Stimulated activated naive CD8-positive, alpha-beta T cell treated with anti-CD3 and anti-CD28 coated beads, Interleukin-15, Interleukin-2, amounts not matched to agents 100 U/mL and 50 U/mL, for 24 hours (primary cell): ENCODE measurements around the gene ADGRG4.
"Not testable (repeated sequence)": the region's sequence is repeated elsewhere in the genome, so short reads cannot be mapped to it uniquely, and the experiment has no call there.

Experiments used
- ATAC-seq: fragments of 150-1000 bp; cut with Tn5 transposase; one replicate; pipeline ENCODE4 v1.10.0; 2021
- DNase-seq: peaks from one replicate; pipeline ENCODE4 v3.0.0; 2021

Gene ADGRG4

DNA sequence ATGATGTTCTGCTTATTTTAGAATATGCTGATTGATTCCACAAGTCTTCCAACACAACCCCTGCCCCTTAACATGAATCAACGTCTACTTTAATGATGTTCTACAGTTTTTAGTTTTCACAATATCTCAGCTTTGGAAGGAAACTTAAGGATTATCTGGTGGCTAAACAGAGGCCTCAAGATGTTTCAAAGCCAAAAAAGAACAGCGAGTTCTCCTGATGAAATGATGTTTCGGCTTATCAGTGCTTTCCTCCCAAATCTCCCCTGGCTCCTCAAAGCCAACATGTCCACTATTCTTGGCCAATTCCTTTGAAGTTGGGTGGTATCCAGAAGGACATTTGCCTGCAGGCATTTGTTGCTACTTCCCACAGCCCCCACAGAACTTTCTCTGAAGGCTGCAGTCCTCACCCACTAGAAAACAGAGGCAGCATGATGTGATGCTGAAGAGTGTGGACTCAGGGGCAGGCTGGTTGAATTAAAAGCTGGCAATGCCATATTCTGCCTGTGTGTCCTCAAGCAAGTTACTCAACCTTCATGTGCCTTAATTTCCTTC lies 87.3 kb downstream of the ADGRG4 start:
- no peak for DNase-seq

DNA sequence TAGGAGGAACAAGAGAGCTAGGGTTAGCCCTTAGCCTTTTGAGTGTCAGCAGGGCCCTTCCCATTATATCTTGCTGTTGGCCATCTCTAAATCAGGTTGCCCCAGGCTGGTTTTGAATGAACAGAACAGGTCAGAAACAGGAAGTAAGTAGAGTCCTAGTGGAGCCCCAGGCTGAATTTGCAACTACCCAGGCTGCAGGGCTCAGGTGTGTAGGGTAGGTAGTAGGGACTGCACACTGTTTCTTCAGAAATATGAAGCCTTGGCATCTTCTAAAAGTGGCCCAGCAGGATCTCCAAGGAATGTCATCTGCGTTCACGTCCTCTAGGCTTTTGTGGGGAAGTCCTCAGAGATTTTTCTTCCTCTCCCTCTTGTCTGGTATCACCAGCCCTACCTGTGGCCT lies 90.2 kb downstream of the ADGRG4 start:
- ATAC-seq (no peak), DNase-seq (no peak)

More for the DNA sequence above, 87.3 kb downstream of the ADGRG4 start:
- no peak for ATAC-seq

DNA sequence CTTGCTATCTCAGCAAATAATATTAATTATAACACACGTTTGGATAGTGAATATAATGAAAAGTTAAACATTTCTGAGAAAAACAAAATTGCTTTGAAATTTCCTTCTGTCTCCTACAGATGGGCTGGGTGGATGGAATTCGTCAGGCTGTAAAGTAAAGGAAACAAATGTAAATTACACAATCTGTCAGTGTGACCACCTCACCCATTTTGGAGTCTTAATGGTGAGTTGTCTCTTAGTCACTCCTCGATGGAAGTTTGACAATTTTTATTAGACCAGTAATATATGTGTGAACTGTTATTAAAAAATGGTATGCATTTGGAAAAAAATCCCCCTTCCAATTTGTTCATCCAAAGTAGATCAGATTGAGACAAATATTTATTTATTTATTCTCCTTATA lies 94.5 kb downstream of the ADGRG4 start:
- no peak for ATAC-seq
- DNase-seq = no peak

DNA sequence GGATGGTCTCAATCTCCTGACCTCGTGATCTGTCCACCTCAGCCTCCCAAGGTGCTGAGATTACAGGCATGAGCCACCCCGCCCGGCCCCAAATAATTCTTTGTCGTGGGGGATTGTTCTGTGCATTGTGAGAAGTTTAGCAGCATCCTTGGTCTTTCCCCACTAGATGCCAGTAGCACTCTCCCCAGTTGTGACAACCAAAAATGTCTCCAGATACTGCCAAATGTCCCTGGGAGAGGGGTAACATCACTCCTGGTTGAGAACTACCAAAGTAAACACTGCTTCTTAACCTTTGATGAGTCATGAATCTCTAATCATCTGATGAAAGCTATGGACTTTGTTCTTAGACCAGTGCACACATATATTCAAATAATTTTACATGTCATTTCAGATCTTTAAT lies 96.2 kb downstream of the ADGRG4 start:
- no peak for DNase-seq
- no peak for ATAC-seq

DNA sequence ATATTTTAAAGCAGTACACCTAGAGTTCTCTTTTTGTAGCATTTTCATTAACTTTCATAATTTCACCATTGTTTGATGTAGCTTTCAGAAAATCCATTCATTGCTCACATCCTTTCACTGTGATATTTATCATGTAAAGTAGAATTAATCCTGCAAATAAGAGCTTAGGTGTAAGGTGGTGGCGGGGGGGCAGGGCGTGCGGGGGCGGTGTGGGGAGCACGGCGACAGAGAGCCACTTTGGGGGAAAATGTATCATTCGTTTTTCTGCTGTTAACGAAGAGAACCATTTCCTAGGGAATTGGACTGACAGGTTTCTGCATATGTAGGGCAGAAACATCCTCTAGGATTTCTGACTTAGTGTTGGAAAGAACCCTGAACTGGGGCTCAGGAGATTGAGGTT lies 104.4 kb downstream of the ADGRG4 start:
- no peak for ATAC-seq
- DNase-seq = no peak

DNA sequence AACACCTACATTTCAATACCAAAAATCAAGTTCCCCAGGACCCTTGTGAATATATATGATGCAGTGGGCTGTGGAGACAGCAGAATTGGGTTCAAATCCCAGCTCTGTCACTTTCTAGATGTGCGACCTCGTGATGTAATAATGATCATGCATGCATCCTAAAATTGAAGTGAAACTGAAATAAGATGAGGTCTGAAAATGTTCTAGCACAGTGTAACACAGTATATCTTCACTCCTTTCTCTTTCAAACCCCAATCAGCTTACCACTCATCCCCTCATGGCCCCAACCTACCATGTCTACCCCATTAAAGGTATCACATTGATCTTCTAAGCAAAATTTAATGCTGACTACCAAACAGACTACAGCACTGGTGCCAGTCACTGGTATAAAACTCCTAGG lies 117.0 kb downstream of the ADGRG4 start:
- DNase-seq (no peak), ATAC-seq (no peak)

DNA sequence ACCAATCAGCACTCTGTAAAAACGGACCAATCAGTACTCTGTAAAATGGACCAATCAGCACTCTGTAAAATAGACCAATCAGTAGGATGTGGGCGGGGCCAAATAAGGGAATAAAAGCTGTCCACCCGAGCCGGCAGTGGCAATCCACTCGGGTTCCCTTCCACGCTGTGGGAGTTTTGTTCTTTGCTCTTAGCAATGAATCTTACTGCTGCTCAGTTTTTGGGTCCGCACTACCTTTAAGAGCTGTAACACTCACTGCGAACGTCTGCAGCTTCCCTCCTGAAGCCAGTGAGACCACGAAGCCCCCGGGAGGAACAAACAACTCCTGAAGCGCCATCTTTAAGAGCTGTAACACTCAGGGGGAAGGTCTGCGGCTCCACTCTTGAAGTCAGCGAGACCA lies 120.6 kb downstream of the ADGRG4 start:
- ATAC-seq (no peak), DNase-seq (no peak)

DNA sequence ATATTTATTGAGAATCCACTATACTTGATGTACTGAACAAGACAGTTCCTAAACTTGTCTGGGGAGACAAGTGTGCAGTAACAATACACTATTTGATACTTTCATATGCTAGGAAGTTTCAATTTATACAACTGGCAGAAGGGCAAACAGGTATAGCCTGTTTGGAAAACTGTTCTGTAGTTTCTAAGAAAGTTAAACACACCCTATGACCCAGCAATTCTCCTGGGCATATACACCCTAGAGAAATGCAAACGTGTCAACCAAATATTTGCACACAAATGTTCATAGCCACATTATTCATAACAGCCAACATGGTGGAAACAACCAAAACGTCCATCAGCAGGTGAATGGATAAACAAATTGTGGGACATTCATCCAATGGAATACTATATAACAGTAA lies 123.0 kb downstream of the ADGRG4 start:
- DNase-seq (no peak), ATAC-seq (no peak)

DNA sequence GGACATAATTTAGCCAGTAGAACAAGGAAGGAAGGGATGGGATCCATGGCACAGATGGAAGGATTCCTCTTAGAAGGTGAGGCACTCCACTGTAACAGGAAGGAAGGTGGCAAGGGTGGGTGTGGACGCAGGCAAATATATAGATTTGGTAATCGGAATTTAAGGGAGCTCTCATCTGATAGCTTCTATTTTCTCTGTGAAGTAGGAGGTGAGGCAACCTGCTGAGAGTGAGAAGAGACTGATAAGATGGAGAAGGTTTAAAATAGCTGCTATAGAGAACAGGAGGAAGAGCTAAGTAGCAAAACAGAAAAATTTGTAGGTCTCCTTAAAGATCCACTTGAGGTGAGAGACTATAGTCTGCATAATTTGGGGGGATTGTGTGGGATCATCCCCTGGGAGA lies 125.2 kb downstream of the ADGRG4 start:
- ATAC-seq (no peak), DNase-seq (no peak)

DNA sequence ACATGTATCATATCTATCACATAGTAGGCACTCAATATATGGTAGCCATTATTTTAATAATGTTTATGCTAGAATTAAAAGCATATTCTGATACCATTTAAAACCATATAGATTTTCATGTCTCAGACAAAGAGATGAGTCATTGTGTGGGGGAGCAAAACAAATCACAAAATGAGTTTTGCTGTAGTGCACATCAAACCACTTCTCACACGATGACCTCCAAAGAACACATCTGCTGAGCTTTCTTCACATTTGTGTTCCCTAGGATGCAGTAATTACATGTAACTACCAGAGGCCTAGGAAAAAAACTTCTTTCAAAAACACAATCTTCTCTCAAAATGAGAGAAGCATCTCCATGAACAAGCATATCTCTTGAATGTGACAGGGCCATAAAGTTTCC lies 130.9 kb downstream of the ADGRG4 start:
- ATAC-seq (no peak), DNase-seq (no peak)

DNA sequence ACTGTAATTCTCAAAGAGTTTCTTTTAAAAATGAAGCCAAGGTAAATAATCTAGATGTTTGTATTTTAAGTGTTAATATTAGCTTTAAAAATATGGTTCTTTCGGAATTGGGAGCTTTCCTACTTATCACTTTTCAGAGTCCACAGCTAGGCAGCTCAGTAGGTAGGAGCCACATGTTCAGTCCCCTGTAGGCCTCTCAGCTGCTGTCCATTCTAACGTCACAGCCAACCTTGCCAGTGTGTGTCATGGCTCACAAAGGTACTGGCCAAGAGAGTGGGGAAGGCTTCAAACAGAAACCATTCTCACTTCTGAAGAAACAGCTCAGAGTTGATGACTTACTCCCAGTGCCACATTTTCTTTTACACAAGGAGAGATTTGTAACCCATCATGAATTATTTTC lies 137.0 kb downstream of the ADGRG4 start:
- ATAC-seq = no peak
- DNase-seq = no peak

DNA sequence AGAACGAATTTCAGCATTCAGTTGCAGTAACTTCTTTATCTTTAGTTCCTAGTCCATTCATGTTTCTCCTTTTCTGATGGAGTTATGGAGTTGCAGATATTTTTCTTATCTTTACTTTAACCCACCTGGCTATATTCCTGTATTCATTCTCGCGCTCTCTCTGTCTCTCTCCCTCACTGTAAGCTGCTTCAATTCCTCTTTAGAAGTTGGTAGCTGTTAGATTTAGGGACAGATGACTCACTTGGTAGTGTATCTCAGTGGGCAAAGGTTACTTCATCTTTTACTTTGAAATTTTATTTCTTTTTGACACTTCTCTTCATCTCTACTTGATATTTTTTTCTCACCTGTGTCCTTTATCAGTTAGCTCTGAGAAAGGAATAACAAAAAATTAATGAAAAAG lies 137.4 kb downstream of the ADGRG4 start:
- no peak for DNase-seq
- ATAC-seq = no peak

DNA sequence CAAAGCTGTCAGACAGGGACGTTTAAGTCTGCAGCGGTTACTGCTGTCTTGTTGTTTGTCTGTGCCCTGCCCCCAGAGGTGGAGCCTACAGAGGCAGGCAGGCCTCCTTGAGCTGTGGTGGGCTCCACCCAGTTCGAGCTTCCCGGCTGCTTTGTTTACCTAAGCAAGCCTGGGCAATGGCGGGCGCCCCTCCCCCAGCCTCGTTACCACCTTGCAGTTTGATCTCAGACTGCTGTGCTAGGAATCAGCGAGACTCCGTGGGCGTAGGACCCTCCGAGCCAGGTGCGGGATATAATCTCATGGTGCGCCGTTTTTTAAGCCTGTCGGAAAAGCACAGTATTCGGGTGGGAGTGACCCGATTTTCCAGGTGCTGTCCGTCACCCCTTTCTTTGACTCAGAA lies 144.9 kb downstream of the ADGRG4 start:
- DNase-seq, ATAC-seq: not testable (repeated sequence)

DNA sequence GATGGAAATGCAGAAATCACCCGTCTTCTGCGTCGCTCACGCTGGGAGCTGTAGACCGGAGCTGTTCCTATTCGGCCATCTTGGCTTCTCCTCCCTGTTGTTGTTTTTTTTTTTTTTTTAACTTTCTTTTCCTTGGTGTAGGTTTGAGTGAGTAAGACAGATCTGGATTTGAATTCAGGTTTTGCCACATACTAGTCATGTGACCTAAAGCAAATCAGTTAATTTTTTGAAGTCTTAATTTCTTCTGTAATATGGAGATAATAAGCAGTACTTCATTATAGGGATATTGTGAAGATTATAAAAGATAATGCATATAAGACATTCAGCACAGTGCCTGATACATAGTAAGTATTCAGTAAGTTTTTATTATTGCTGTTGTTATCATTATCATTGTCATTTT lies 145.4 kb downstream of the ADGRG4 start:
- no peak for DNase-seq
- no peak for ATAC-seq

DNA sequence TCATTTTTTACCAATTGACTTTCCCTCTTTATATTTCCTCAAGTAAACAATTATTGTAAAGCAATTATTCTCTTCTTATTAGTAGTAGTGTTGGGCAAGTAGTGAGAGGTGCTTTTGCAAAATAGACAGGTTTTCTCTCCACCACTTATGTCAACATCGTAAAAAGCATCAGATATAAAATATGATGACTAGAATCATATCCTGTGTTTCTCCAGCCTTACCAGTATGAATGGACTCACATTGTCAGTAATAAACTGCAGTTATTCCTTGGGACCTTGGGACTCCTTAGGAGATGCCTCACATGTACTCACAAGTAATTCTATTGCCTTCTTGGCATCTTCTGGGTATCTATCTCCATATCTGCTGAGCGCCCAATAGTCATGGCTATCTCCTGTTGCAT lies 146.5 kb downstream of the ADGRG4 start:
- ATAC-seq (no peak), DNase-seq (no peak)

DNA sequence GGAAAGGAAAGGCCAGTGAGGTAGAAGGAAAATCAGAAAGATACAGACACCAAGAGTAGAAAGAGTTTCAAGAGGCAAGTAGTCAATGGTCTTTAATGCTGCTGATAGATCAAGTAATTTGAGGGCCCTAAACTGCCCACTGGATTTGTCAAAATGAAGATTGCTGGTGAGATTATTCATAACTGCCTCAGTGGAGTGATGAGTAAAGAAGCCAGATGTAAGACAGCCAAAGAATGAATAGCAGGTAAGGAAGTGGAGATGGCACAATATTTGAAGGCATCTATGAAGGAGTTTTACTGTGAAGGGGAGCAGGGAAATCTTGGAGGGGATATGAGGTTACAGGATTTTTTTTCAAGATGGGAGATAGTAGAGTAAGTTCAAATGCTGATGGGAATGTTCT lies 147.2 kb downstream of the ADGRG4 start:
- ATAC-seq (no peak), DNase-seq (no peak)

DNA sequence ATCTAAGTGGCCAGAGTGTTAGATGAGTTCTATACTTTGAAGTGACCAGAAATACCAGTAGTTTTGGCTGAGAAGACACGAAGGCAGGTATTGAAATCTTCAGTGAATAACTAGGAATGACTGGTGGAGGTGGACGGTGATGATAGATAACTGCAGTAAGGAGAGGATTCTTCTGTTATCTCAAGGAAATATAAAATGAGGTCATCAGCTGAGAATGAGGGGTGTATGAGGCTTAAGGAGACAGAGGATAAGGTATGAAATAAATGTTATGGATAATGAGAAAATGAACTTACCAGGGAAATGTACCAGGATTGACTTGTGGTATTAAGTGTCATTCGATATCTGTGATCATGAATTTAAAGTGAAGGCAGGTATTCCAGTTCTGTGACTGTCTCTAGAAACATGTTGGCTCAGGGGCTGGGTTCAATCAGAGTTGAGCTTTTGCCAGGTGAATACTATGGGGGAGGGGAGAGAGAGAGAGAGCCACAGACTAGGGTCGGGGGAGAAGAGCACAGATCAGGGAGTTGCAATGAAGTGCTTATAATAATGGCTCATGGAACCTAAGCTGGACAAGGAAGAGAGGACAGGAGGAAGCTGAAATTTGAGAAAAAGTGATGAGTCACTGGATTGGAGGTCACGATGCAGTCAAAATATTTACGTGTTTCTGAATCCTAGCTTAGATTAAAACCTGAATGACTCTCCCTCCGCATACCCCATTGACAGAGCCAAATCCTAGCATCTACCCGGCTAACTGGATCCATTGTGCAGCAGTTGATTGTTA lies 149.5 kb downstream of the ADGRG4 start:
- DNase-seq = no peak
- ATAC-seq = no peak

DNA sequence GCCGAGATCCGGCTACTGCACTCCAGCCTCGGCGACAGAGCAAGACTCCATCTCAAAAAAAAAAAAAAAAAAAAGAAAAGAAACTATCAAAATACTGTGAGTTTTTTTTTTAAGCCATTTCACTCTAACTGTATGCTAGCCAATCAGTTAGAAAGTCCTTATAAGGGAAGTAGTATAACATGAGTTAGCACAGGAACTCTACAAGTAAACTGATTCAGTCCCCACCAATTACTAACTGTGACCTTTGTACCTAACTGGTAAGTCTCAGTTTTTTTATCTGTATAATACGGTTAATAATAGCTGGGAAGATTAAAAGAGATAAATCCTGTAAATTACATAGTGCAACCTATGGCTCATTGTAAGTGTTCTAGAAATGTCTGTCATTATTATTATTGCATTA lies 151.9 kb downstream of the ADGRG4 start:
- ATAC-seq = no peak
- no peak for DNase-seq

DNA sequence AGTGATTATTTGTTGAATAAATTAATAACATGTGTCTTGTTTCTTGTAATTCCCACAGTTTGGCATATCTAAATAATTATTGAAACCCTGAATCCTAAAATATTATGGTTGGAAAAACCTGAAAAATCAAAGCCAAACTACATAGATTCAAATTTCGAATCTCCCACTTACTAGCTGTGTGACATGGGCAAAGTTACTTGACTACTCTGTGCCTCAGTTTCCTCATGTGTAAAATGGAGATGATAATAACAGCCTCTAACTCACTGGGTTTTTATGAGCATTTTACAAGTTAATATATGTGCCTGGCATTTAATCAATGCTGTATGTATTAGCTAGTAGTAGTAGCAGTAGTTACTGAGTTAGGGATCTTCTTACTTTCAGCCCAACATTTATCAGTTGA lies 152.4 kb downstream of the ADGRG4 start:
- ATAC-seq (no peak), DNase-seq (no peak)

DNA sequence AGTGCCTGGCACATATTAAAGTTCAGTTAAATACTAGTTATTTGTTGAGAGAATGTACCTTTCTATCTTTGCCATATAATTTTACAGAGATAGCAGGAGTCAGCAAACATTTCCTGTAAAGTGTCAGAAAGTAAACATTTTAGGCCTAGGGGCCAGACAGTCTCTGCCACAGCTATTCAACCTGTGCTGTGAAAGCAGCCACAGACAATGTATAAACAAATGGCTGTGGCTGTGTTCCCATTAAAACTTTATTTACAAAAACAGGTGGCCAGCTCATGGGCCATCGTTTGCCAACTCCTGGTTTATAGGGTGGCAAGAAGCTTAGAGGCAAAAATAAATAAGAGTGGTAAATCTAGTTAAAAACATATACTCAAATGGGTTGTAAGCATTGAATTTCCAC lies 153.0 kb downstream of the ADGRG4 start:
- no peak for DNase-seq
- ATAC-seq = no peak

DNA sequence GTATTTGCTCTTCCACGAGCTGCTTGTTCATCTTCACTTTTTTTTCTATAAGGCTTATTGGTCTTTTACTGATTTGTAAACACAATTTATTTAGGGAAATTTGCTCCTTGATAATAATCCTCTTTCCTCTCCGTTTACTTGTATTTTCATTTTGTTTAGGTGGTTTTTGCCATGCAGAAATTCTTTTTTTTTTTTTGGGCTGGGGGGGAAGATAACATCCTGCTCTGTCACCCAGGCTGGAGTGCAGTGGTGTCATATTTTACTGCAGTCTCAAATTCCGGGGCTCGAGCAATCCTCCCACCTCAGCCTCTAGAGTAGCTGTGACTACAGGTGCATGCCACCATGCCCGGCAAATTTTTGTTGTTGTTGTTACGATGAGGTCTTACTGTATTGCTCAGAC lies 155.4 kb downstream of the ADGRG4 start:
- DNase-seq (no peak), ATAC-seq (no peak)

DNA sequence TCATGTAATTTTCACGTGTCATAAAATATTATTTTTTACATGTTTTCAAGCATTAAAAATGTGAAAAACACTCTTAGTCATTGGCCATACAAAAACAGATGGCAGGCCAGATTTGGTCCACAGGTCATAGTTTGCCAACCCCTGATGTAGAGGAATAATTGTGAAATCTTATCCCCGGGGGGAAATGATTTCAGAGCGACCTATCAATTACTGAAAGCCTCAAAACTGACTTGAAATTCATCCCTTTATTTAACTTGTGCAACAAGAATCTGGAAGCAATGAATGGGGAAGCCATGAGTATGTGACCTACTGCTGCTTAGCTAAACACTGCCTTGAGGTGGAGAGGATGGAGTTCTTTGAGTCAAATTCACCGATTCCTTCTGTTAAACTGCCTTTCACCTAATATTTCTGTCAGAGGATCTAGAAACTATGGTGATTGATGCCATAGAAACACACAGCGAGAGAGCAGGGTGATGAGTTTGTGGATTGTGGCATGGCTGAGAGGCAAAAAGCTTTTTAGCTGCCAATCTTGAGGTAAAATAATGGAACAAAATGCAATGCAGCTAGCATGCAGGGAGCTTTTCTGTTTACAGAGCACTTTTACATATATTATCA lies 156.6 kb downstream of the ADGRG4 start:
- DNase-seq (no peak), ATAC-seq (no peak)

DNA sequence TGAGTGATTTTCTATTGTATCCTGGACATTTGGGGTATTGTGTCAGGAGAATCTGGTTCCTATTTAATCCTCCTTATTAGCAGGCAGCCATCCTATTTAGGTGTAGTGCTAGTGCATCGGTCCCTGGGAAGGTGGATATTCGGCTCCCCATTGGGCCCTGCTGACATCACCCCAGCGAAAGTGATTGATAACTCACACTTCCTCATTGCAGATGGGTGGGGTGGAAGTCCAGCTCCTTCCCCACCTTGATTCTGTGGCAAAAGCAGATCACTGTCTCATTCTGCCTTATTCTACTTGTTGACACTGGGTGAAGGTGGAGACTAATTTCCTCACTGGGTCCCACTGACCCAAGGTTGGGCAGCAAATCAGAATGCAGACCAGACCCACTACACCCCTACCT lies 163.8 kb downstream of the ADGRG4 start:
- ATAC-seq (no peak), DNase-seq (no peak)
